WERI-Rb-1 (cell line): Measurements from ENCODE around the gene TEX22.

Source experiments
- DNase-seq: peaks from one replicate; pipeline ENCODE4 v3.0.0-alpha.2; 2020
- H3K27ac ChIP-seq: fragments of 250-450 bp; sonication (Bioruptor Pico); 2 replicates; pipeline ENCODE4 v1.5.1; 2020; ENCODE audit warnings: mild to moderate bottlenecking, moderate library complexity
- H3K27me3 ChIP-seq: fragments of 250-450 bp; sonication (Bioruptor Pico); 2 replicates; pipeline ENCODE4 v1.5.1; 2021; ENCODE audit warnings: mild to moderate bottlenecking, low read depth, moderate library complexity; ENCODE audit not compliant: insufficient read depth, severe bottlenecking
- H3K36me3 ChIP-seq: fragments of 250-450 bp; sonication (Bioruptor Pico); 2 replicates; pipeline ENCODE4 v1.5.1; 2020; ENCODE audit warnings: mild to moderate bottlenecking, moderate library complexity
- H3K4me3 ChIP-seq: 2 replicates; pipeline ENCODE4 v1.5.1; 2011; ENCODE audit warnings: low read depth, mild to moderate bottlenecking, control low read depth, low read length
- H3K9me3 ChIP-seq: fragments of 250-450 bp; sonication (Bioruptor Pico); 2 replicates; pipeline ENCODE4 v1.5.1; 2021; ENCODE audit warnings: mild to moderate bottlenecking, moderate library complexity; ENCODE audit not compliant: severe bottlenecking
- TF ChIP-seq, protein P1 (sequence below): IDR thresholded peaks from 2 replicates; pipeline ENCODE4 v1.5.1; 2011; ENCODE audit warnings: low read depth, mild to moderate bottlenecking, control low read depth, inconsistent platforms, low read length

The TEX22 gene

DNA sequence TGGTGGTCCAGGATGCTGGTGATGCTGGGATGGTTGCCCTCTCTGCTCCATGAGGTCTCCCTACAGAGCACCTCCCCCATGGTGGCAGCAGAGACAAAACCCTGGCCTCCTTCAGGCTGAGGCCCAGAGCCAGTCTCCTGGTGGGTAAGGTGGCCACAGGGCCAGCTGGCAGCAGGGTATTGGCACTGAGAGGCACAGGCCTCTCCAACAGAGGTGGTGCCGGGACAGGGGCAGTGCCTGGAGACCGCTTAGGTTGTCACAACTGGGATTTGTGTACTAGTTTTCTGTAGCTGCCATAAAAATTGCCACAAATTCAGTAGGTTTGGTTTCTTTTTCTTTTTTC is 15.2 kb downstream of the TEX22 start:
- Histone ChIP-seq H3K4me3 (no peak overlapping the region), H3K27me3 (no peaks in the 10 kb centered on the region), H3K36me3 (peaks cover 6% of the 10 kb centered on the region), H3K9me3 (no peaks in the 10 kb centered on the region), H3K27ac (no peak overlapping the region)
- TF ChIP-seq, protein P1, sequence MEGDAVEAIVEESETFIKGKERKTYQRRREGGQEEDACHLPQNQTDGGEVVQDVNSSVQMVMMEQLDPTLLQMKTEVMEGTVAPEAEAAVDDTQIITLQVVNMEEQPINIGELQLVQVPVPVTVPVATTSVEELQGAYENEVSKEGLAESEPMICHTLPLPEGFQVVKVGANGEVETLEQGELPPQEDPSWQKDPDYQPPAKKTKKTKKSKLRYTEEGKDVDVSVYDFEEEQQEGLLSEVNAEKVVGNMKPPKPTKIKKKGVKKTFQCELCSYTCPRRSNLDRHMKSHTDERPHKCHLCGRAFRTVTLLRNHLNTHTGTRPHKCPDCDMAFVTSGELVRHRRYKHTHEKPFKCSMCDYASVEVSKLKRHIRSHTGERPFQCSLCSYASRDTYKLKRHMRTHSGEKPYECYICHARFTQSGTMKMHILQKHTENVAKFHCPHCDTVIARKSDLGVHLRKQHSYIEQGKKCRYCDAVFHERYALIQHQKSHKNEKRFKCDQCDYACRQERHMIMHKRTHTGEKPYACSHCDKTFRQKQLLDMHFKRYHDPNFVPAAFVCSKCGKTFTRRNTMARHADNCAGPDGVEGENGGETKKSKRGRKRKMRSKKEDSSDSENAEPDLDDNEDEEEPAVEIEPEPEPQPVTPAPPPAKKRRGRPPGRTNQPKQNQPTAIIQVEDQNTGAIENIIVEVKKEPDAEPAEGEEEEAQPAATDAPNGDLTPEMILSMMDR, result no peak
- DNase-seq, result no peak

DNA sequence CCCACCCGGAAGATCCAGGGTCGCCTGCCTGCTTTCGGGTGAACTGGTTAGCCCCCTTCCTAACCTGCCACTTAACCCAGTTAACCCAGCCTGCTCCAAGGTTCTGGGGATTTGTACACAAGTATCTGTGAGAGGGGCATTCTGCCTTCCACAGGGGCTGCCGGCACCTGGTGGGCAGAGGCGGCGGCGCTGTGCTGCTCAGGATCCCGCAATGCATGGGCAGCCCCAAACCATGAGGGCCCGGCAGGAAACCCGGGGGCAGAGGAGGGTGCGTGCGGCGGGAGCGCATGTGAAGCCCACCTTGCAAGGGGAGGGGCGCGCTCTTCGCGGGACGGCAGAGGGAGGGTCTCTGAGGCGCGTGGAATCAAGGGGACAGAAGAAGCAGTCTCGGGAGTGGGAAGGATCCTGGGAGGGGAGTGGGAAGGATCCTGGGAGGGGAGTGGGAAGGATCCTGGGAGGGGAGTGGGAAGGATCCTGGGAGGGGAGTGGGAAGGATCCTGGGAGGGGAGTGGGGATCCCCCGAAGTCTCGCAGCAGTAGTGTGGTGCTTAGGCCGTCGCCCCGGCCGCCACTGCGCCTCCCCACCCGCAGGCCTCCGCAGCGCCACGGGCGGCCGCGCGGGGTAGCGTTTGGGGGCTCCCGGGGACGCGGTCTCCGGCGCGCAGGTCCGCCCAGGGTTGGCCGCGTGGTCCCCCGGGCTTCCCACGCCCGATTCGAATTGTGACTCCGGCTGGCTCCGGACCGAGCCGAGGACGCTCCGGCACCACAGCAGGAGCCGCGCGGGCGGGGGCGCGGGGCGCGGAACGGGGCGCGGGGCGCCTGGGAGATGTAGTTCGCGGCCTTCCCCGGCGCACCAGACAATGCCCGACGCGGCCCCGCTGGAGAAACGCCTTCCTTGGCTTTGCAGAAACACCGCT is 16.4 kb downstream of the TEX22 start:
- peaks cover 6% of the 10 kb centered on the region for H3K36me3 ChIP-seq
- peak overlapping the region; percentile 42 for H3K4me3 ChIP-seq
- peak overlapping the region; percentile 48 for H3K27ac ChIP-seq
- H3K27me3 ChIP-seq, result no peaks in the 10 kb centered on the region
- no peaks in the 10 kb centered on the region for H3K9me3 ChIP-seq
- TF ChIP-seq, protein P1, result peak; percentile 75
- DNase-seq, result peak; percentile 76

DNA sequence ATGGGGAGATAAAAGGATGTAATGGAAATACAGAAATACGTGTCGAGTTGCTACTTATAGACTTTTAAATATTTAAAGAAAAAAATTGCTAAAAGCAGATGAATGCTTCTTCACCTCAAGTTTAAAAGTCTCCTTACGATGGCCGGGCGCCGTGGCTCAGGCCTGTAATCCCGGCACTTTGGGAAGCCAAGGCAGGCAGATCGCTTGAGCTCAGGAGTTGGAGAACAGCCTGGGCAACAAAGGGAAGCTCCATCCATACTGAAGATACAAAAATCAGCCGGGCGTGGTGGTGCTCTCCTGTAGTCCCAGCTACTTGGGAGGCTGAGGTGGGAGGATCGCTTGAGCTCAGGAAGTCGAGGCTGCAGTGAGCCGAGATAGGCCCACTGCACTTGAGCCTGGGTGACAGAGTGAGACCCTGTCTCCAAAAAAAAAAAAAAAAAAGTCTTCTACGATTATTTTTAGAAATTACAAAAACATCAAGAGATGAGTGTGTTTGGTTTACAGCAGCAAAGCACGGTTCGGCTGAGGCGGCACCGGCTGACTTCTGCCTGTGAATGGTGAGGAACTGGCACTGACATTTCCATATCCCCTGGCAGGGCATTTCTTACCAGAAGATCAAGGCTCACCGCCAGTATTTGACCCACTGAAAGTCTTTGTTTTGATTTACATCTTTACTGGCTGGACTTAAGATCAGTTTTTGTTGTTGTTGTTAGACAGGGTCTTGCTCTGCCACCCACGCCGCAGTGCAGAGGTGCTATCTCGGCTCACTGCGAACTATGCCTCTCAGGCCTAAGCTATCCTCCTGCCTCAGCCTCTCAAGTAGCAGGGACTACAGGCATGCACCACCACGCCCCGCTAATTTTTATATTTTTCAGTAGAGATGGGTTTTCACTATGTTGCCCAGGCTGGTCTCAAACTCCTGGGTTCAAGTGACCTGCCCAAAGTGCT is 17.4 kb downstream of the TEX22 start:
- TF ChIP-seq, protein P1, result no peak
- DNase-seq, result no peak
- H3K36me3 ChIP-seq, result peaks cover 11% of the 10 kb centered on the region
- H3K27me3 ChIP-seq, result no peaks in the 10 kb centered on the region
- H3K27ac ChIP-seq, result peak overlapping the region; percentile 48
- H3K4me3 ChIP-seq, result peak overlapping the region; percentile 42
- H3K9me3 ChIP-seq, result no peaks in the 10 kb centered on the region

DNA sequence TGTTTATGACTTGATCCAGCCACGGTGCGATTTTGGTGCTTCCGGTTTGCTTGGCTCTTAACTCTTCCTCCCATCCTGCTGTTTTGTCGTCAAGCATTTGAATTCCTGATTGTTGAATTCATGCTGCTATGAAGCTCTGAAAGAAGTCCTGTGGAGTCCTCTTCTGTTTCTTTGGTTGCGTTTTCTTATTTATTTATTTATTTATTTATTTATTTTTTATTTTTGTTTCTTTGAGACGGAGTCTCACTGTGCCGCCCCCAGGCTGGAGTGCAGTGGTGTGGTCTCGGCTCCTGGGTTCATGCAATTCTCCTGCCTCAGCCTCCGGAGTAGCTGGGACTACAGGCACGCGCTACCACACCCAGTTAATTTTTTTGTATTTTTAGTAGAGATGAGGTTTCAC is 18.3 kb downstream of the TEX22 start:
- Histone ChIP-seq H3K9me3 (no peaks in the 10 kb centered on the region), H3K4me3 (no peak overlapping the region), H3K36me3 (peaks cover 20% of the 10 kb centered on the region), H3K27ac (no peak overlapping the region), H3K27me3 (no peaks in the 10 kb centered on the region)
- TF ChIP-seq, protein P1, result no peak
- DNase-seq, result no peak

DNA sequence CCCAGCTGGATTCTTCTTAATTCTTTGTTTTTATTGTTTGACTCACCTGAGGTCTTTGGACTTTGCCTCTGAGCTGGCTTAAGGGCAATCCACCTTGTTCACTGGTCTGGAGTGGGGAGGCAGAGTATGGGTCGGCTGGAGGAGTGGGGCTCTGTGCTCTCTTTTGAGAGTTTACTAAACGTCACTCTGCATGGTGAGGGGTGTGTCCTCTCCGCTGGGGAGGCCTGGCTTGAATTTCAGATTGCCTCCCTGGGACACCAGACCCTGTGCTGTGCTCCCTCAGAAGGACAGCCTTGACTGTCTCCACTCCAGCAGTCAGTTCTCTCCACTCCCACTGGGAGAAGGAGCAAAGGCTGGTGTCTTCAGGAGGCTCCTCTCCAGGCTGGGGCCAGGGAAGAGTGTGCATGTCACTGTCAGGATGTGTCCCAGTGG is 19.4 kb downstream of the TEX22 start:
- Histone ChIP-seq H3K27me3 (no peaks in the 10 kb centered on the region), H3K27ac (no peak overlapping the region), H3K4me3 (no peak overlapping the region), H3K36me3 (peaks cover 30% of the 10 kb centered on the region), H3K9me3 (no peaks in the 10 kb centered on the region)
- DNase-seq, result no peak
- TF ChIP-seq, protein P1, result no peak
